ENCODE measurements around the gene YAP1.

YAP1 gene

DNA sequence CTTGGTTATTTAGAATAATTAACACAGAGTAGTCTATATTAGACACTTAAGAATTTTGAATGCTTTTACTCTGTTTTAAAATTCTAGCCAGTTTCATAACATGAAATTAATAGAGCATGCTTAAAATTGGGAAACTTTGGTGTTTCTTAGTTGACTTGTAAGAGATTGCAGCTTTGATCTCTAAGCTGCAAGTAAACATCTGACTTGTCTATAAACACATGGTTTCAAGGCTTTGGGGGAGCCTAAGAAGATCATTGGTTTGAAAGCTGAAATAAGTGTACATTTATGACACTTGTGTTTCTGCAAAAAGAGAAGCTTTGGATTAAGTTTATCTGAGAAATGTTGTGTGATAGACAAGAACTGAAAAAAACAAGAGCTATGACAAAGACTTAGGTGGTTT, 37.8 kb downstream of the YAP1 start:
- TF ChIP-seq, protein P1, sequence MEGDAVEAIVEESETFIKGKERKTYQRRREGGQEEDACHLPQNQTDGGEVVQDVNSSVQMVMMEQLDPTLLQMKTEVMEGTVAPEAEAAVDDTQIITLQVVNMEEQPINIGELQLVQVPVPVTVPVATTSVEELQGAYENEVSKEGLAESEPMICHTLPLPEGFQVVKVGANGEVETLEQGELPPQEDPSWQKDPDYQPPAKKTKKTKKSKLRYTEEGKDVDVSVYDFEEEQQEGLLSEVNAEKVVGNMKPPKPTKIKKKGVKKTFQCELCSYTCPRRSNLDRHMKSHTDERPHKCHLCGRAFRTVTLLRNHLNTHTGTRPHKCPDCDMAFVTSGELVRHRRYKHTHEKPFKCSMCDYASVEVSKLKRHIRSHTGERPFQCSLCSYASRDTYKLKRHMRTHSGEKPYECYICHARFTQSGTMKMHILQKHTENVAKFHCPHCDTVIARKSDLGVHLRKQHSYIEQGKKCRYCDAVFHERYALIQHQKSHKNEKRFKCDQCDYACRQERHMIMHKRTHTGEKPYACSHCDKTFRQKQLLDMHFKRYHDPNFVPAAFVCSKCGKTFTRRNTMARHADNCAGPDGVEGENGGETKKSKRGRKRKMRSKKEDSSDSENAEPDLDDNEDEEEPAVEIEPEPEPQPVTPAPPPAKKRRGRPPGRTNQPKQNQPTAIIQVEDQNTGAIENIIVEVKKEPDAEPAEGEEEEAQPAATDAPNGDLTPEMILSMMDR (IDR thresholded peaks at IDR 0.05), result no peak
- no peaks in the 10 kb centered on the region for H3K27me3 ChIP-seq
- peaks cover 0 to 100% (median 42%) of the 10 kb centered on the region in 4 donors for H3K4me1 ChIP-seq

GRCh38 chr11:102151784-102152525, 41.7 kb downstream of the YAP1 start:
- no peak for DNase-seq
- Histone ChIP-seq H3K4me3 (no peak overlapping the region), H3K9me3 (no peaks in the 10 kb centered on the region), H3K4me1 (peaks cover 0 to 100% (median 22%) of the 10 kb centered on the region in 4 donors), H3K36me3 (no peaks in the 10 kb centered on the region), H3K27ac (peak overlapping the region; percentile 10 to 35), H3K27me3 (no peaks in the 10 kb centered on the region)
- intact Hi-C loops (cut with DNase I; ENCODE audit: low total_unique reads), result no loop called here
- TF ChIP-seq, protein P1 (IDR thresholded peaks at IDR 0.05), result no peak

More for the DNA sequence above, 37.8 kb downstream of the YAP1 start:
- H3K27ac ChIP-seq, result peak overlapping the region; percentile 71 to 76
- intact Hi-C loops (cut with DNase I; ENCODE audit: low total_unique reads), result no loop called here
- H3K9me3 ChIP-seq, result no peaks in the 10 kb centered on the region
- DNase-seq, result no peak
- H3K4me3 ChIP-seq, result no peak overlapping the region
- no peaks in the 10 kb centered on the region for H3K36me3 ChIP-seq

DNA sequence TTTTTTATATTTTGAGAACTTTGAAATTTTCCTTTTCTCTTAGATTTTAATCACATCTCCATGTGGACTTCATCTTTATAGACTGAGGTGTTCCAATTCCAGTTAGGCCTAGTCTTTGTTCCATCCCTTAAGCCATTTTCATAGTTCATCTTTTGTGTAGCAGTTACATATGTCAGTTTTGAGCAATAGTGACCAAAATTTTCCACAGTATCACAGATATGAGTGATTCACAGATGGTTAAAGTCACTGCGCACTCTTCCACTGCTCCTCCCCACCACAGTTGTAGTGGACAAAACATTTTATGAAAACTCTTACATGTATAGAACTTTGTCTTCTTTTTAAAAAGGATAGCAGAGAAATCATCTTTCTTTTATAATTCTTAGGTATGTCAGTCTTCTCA, 42.8 kb downstream of the YAP1 start:
- peak overlapping the region in 1 of 2 donors; percentile 35 for H3K27ac ChIP-seq
- H3K27me3 ChIP-seq, result no peaks in the 10 kb centered on the region
- no peaks in the 10 kb centered on the region for H3K36me3 ChIP-seq
- no peak overlapping the region for H3K4me3 ChIP-seq
- H3K9me3 ChIP-seq, result no peaks in the 10 kb centered on the region
- TF ChIP-seq, protein P1 (IDR thresholded peaks at IDR 0.05), result no peak
- H3K4me1 ChIP-seq, result peaks cover 0 to 100% (median 19%) of the 10 kb centered on the region in 4 donors
- intact Hi-C loops (cut with DNase I; ENCODE audit: low total_unique reads), result no loop called here
- no peak for DNase-seq

DNA sequence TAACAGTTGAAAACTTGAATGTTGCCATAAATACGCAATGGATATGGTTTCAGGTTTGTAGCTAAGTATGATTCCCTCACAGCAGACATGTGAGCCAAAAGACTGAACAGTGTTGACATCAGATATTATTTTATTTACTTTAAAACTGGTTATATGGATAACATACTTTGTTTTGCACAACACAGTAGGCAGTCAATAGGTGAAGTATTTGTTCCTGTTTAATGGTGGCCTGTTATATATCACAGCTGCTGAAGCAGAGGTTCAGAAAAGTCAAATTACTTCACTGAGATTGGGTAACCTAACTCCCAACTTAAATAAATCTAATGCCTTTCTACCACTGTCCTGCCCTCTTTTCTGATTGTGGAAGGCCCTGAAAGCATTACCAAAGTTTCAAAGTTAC, 44.6 kb downstream of the YAP1 start:
- no peak overlapping the region for H3K4me3 ChIP-seq
- H3K27ac ChIP-seq, result peak overlapping the region; percentile 22 to 58
- no peaks in the 10 kb centered on the region for H3K27me3 ChIP-seq
- H3K9me3 ChIP-seq, result no peaks in the 10 kb centered on the region
- TF ChIP-seq, protein P1 (IDR thresholded peaks at IDR 0.05), result no peak
- intact Hi-C loops (cut with DNase I; ENCODE audit: low total_unique reads), result no loop called here
- no peaks in the 10 kb centered on the region for H3K36me3 ChIP-seq
- DNase-seq, result no peak
- H3K4me1 ChIP-seq, result peaks cover 0 to 99% (median 24%) of the 10 kb centered on the region in 4 donors

DNA sequence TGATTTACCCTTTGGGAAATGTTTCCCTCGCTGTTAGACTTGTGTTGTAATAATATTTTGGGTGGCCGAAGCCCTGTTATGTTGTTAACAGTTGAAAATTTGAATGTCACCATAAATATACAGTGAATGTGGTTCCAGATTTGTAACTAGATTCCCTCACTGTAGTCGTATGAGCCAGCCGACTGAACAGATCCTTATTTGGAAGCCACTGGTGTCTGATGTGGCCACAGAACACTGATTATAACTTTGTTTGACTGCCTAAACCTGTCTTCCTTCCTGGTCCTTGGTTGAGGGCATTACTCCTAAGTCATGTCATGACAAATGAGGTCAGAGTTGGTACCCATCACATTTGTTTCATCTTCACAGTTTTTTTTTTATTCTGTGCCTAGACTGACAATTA, 45.4 kb downstream of the YAP1 start:
- H3K36me3 ChIP-seq, result no peaks in the 10 kb centered on the region
- H3K9me3 ChIP-seq, result no peaks in the 10 kb centered on the region
- intact Hi-C loops (cut with DNase I; ENCODE audit: low total_unique reads), result no loop called here
- H3K4me3 ChIP-seq, result no peak overlapping the region
- TF ChIP-seq, protein P1 (IDR thresholded peaks at IDR 0.05), result no peak
- peak overlapping the region; percentile 22 to 58 for H3K27ac ChIP-seq
- peaks cover 0 to 98% (median 28%) of the 10 kb centered on the region in 4 donors for H3K4me1 ChIP-seq
- no peak for DNase-seq
- no peaks in the 10 kb centered on the region for H3K27me3 ChIP-seq
